Vagina (tissue), 2 donors: ENCODE results near the gene ELANE.

ENCODE experiments used
- CTCF ChIP-seq, 3 experiments: fragments of 450-650 bp in 2 of 3; fragments of 200-600 bp in 1 of 3; sonication (generic) in 1 of 3; IDR thresholded peaks; one replicate each; pipeline ENCODE4 v1.5.1; 2017 to 2019; ENCODE audit warnings: antibody characterized with exemption in 3 of 3, mild to moderate bottlenecking in 2 of 3, moderate library complexity in 2 of 3
- POLR2A ChIP-seq, 2 donors: fragments of 450-650 bp; IDR thresholded peaks; one replicate each; pipeline ENCODE4 v1.6.1; 2017; ENCODE audit warnings: antibody characterized with exemption in 2 of 2, mild to moderate bottlenecking in 2 of 2, moderate library complexity in 2 of 2
- POLR2AphosphoS5 ChIP-seq, 2 donors: sonication (generic); formaldehyde crosslinking; IDR thresholded peaks; one replicate each; pipeline ENCODE4 v1.9.0; 2017; ENCODE audit warnings: antibody characterized with exemption in 2 of 2, mild to moderate bottlenecking in 2 of 2, low read depth in 1 of 2; ENCODE audit not compliant: insufficient read depth in 1 of 2

GRCh38 chr19:892243-892893 is 40.3 kb downstream of the ELANE start:
- TF ChIP-seq CTCF (IDR thresholded peaks at IDR 0.05) (no peak), POLR2A (IDR thresholded peaks at IDR 0.05) (no peak), POLR2AphosphoS5 (IDR thresholded peaks at IDR 0.05; ENCODE audit: insufficient read depth in 1 of 2, low read depth in 1 of 2) (no peak)
